Skeletal muscle satellite cell (primary cell): ENCODE results near the gene ODAD2. TPM values are rescaled to one million over a fixed set of nuclear protein-coding genes. Genes with fewer than 3 reads are reported as not detected.

ENCODE experiments used
- H3K27me3 ChIP-seq: 2 replicates; pipeline ENCODE4 v1.7.0; 2013; ENCODE audit warnings: low read length; ENCODE audit not compliant: control insufficient read depth, insufficient read depth
- H3K36me3 ChIP-seq: 2 replicates; pipeline ENCODE4 v1.7.0; 2013; ENCODE audit warnings: mild to moderate bottlenecking, control low read depth, low read length; ENCODE audit not compliant: insufficient read depth
- H3K4me1 ChIP-seq: 2 replicates; pipeline ENCODE4 v1.7.0; 2013; ENCODE audit warnings: low read length; ENCODE audit not compliant: control insufficient read depth, insufficient read depth
- H3K4me2 ChIP-seq: 2 replicates; pipeline ENCODE4 v1.7.0; 2013; ENCODE audit warnings: mild to moderate bottlenecking, low read length
- H3K4me3 ChIP-seq: 2 replicates; pipeline ENCODE4 v1.7.0; 2013; ENCODE audit warnings: low read length
- H3K9ac ChIP-seq: 2 replicates; pipeline ENCODE4 v1.7.0; 2013; ENCODE audit warnings: mild to moderate bottlenecking, low read depth, low read length, moderate library complexity
- H3K9me3 ChIP-seq: replicated peaks from 2 replicates; pipeline ENCODE4 v1.7.0; 2013; ENCODE audit warnings: mild to moderate bottlenecking, control low read depth, low read length
- total RNA-seq: library from RNA; depleted of rRNA; stranded (reverse); fragments of >200 nt; gene quantifications from 2 replicates; pipeline ENCODE4 v1.2.3, GENCODE V29; 2012; rRNA removed

ODAD2 gene, protein sequence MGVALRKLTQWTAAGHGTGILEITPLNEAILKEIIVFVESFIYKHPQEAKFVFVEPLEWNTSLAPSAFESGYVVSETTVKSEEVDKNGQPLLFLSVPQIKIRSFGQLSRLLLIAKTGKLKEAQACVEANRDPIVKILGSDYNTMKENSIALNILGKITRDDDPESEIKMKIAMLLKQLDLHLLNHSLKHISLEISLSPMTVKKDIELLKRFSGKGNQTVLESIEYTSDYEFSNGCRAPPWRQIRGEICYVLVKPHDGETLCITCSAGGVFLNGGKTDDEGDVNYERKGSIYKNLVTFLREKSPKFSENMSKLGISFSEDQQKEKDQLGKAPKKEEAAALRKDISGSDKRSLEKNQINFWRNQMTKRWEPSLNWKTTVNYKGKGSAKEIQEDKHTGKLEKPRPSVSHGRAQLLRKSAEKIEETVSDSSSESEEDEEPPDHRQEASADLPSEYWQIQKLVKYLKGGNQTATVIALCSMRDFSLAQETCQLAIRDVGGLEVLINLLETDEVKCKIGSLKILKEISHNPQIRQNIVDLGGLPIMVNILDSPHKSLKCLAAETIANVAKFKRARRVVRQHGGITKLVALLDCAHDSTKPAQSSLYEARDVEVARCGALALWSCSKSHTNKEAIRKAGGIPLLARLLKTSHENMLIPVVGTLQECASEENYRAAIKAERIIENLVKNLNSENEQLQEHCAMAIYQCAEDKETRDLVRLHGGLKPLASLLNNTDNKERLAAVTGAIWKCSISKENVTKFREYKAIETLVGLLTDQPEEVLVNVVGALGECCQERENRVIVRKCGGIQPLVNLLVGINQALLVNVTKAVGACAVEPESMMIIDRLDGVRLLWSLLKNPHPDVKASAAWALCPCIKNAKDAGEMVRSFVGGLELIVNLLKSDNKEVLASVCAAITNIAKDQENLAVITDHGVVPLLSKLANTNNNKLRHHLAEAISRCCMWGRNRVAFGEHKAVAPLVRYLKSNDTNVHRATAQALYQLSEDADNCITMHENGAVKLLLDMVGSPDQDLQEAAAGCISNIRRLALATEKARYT
- total RNA-seq, result 0.25 TPM in 1 of 2 replicates, not detected in the other

DNA sequence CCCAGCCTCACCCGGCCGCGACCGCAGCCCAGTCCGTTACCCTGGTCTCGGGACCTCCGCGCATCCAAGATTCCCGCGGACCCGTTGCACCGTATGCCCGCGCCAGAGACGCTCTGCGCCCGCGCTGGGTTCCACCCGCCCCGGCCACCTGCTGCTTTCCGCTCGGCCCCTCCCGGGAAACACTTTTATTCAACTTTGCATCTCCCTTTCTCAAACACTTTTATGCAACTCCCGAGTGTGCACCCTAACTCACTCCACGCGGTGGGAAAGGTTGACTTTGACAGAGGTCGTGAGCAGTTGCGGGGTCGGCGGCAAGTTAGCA, at the start of gene ODAD2:
Gene ODAD2 (minus strand): TSS at position 126 of the 322 bp plus-strand sequence. CDS start 3,937 bp downstream, outside the sequence.
- peaks cover 10% of the 10 kb centered on the region for H3K27me3 ChIP-seq
- peak within 1 kb of the TSS; percentile 73 for H3K9ac ChIP-seq
- H3K4me3 ChIP-seq, result peak within 1 kb of the TSS; percentile 79
- H3K36me3 ChIP-seq, result no peaks in the 10 kb centered on the region
- no peaks in the 10 kb centered on the region for H3K9me3 ChIP-seq
- H3K4me2 ChIP-seq, result peak within 1 kb of the TSS; percentile 98
- peaks cover 6% of the 10 kb centered on the region for H3K4me1 ChIP-seq

DNA sequence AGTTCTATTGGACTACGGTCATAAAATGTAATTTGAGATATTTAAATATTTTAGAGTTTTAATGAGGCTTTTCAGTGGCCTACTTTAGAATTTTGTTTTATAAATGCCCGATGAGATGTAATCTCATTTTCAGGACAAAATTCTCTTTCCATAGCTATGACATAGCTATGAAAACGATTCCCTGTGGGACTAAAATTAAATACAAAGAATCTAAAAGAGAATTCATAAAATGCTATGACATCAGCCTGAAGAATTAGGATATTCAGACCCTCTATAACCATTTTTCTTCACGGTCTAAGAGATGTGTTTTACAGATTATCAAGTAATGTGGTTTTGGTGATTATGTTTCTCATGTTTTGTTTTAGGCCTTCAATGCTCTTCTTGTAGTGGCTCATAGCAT, 48.2 kb upstream of the ODAD2 start:
- Histone ChIP-seq H3K9me3 (no peaks in the 10 kb centered on the region), H3K4me3 (no peak overlapping the region), H3K36me3 (no peaks in the 10 kb centered on the region), H3K9ac (no peak overlapping the region), H3K4me2 (no peak overlapping the region), H3K4me1 (peaks cover 3% of the 10 kb centered on the region), H3K27me3 (no peaks in the 10 kb centered on the region)

DNA sequence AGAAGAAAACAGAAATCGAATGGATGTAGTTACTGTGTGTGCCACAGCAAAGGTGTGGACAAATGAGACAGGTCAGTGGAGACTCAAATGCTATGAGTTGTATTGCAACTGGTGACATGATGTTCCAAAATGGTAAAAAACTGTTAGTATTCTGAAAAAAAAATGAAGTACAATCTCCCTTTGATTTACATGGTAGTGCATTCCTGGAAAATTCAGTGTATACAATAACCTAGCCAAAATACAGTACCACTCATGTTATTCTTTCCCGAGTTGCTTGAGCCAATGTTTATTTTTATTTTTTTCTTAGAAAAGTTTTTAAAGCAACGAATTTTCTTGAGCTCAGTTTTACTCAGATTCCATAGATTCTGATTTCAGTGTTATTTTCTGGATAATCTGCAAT, 47.7 kb upstream of the ODAD2 start:
- peaks cover 3% of the 10 kb centered on the region for H3K4me1 ChIP-seq
- no peaks in the 10 kb centered on the region for H3K9me3 ChIP-seq
- no peaks in the 10 kb centered on the region for H3K27me3 ChIP-seq
- H3K4me3 ChIP-seq, result no peak overlapping the region
- no peak overlapping the region for H3K9ac ChIP-seq
- no peaks in the 10 kb centered on the region for H3K36me3 ChIP-seq
- no peak overlapping the region for H3K4me2 ChIP-seq

DNA sequence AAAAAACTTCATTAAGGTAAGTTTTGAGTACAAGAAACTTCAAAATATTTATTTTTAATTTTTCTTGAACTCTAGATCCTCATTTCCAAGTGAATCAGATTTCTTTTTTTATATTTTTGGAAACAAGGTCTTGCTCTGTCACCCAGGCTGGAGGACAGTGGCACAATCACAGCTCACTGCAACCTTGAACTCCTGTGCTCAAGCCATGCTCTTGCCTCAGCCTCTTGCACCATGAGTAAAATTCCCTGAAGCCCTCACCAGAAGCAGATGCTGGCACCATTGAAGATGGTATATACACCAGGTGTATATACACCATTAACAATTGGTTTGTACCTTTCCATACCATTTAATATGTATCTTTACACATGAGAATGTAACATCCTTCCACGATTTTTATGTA, 45.1 kb upstream of the ODAD2 start:
- H3K4me1 ChIP-seq, result peaks cover 3% of the 10 kb centered on the region

DNA sequence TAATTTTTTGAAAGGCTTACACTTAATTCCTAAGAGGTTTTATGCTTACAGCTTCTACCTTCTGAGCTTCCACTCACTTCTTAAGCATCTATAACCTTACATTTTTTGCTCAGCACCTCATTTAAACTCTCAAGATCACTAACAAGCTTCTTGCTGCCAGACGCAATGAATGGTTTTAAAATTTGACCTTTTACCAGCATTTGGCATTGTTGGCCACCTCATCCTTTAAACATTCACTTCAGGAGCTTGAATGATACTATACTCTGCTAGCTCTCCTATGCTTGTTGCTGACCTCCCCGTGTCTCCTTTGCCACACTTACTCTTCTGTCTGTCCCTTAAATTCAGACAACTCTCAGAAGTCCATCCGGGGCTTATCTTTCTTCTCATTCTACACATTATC, 37.7 kb upstream of the ODAD2 start:
- H3K9ac ChIP-seq, result no peak overlapping the region
- H3K36me3 ChIP-seq, result no peaks in the 10 kb centered on the region
- no peaks in the 10 kb centered on the region for H3K4me1 ChIP-seq
- no peak overlapping the region for H3K4me3 ChIP-seq
- H3K27me3 ChIP-seq, result no peaks in the 10 kb centered on the region
- no peak overlapping the region for H3K4me2 ChIP-seq
- no peaks in the 10 kb centered on the region for H3K9me3 ChIP-seq

More for the DNA sequence above, 45.1 kb upstream of the ODAD2 start:
- no peaks in the 10 kb centered on the region for H3K9me3 ChIP-seq
- H3K4me2 ChIP-seq, result no peak overlapping the region
- H3K9ac ChIP-seq, result no peak overlapping the region
- H3K36me3 ChIP-seq, result no peaks in the 10 kb centered on the region
- H3K4me3 ChIP-seq, result no peak overlapping the region
- H3K27me3 ChIP-seq, result no peaks in the 10 kb centered on the region

DNA sequence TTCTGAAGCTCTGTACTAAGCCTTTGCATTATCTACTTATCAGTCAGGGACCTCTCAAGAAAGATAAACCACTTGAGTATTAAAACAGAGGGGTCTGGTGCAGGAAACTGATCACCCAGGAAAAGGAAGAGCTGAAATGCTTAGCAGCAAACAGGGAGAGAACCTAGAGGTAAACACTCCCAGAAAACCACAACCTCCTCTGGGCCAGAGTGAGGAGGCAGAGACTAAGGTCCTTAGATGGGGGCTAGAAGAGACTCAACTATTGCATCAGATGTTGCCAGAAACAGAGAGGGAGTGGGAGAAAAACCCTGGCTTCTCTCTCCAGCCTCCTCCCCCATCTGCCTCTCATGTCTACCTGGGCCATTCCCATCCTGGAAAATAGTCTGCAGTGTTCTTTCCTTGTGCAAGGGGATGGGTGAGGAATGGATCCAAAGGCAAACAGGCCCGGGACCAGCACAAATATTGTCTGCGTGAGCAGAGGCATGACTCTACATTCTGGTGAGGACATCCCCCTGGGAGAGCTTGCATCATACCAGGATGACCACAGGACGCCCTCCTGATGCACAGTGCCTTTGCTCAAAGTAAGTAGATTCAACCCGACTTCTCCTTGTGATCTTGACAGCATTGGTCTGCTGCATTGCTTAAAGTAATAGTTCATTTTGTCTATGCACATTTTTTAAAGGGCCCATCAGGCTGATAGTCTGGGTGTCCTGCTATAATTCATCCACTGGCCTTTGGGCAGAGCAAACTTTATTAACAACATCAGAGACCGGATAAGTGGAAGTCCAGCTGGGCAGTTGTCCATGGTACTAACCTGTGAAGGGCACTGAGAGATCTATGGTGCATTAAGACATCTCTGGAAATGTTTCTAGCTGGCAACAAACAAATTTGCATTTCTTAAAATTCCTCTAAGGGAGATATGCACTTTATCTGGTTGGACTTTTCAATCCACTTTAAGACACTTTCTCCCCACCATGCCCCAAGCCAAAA, 22.4 kb upstream of the ODAD2 start:
- no peak overlapping the region for H3K4me3 ChIP-seq
- H3K27me3 ChIP-seq, result peaks cover 16% of the 10 kb centered on the region
- H3K4me2 ChIP-seq, result no peak overlapping the region
- no peaks in the 10 kb centered on the region for H3K36me3 ChIP-seq
- no peaks in the 10 kb centered on the region for H3K4me1 ChIP-seq
- H3K9me3 ChIP-seq, result no peaks in the 10 kb centered on the region
- H3K9ac ChIP-seq, result no peak overlapping the region

DNA sequence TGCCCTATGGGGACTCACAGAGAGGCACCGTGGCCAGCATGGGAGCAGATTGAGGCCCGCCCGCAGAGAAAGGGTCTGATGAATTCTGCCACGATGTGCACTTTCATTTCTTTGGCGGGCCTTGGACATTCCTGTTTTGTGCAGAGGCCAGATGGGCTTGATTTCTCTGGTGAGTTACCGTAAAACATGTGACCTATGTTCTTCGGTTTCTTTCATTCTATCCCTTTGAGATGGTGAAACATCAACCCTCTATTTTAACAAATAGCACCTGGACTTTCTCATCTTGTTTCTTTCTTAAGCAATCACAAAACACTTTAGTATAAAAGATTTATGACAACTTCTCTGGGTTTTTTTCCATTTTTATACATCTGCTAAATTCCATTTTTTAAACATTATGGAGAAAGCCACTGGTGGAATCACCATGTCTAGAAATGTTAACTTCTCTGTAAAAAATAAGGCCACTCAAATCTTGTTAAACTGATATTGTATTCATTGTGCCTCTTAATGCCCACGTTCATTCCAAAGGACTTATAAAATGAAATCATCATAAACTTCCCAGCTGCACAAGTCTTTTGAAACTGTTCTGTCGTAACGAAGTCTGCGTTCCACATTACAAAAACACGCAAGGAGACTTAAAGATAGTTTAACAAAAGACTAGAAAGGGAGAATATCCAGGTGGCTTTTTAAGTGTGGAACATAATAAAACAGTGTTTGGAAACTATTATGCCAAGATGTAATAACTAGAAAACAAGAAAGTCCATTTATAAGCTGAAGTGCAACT, 21.4 kb upstream of the ODAD2 start:
- Histone ChIP-seq H3K4me2 (no peak overlapping the region), H3K9ac (no peak overlapping the region)

DNA sequence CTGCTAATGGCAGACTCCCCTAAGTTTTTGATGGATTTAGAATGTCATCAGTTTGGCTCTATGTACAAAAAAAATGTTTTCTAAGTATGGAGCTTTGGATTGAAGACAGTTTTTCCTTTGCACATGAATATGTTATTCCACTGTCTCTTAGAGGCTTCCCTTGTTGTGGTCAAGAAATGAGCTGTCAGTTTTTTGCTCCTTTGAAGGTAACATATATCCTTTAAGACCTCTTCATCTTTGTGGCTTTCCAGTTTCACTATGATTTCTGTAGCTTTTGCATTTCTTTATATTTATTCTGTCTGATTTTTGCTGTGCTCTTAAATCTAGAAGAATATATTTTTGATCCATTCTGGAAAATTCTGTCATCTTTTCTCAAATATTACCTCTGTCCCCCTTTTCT, 15.8 kb upstream of the ODAD2 start:
- Histone ChIP-seq H3K4me1 (no peaks in the 10 kb centered on the region), H3K9ac (no peak overlapping the region), H3K36me3 (no peaks in the 10 kb centered on the region), H3K27me3 (peaks cover 11% of the 10 kb centered on the region), H3K9me3 (no peaks in the 10 kb centered on the region), H3K4me3 (no peak overlapping the region), H3K4me2 (no peak overlapping the region)

More for the DNA sequence above, 21.4 kb upstream of the ODAD2 start:
- no peaks in the 10 kb centered on the region for H3K4me1 ChIP-seq
- H3K27me3 ChIP-seq, result peaks cover 11% of the 10 kb centered on the region
- no peaks in the 10 kb centered on the region for H3K36me3 ChIP-seq
- H3K4me3 ChIP-seq, result no peak overlapping the region
- H3K9me3 ChIP-seq, result no peaks in the 10 kb centered on the region

DNA sequence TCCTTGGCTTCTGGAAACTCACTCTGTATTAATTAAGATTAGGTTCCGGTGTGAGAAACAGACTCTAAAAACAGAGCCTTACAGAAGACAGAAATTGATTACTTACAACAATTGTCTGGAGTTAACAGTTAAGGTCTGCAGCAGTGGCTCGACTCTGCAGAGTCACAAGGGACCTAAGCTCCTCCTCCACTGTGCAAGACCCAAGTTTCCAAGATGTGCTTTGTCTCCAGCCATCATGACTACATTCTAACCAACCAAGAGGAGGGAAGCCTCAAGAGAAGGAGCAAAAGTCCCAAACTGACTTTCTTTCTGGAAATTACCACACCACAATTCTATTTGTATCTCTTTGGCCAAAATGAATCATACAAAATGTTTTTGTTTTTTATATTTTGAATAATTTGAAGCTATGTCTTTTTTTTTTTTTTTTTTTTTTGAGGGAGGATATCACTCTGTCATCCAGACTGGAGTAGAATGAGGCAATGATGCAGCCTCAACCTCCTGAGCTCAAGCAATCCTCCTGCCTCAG, 14.2 kb upstream of the ODAD2 start:
- no peaks in the 10 kb centered on the region for H3K36me3 ChIP-seq
- peaks cover 16% of the 10 kb centered on the region for H3K27me3 ChIP-seq
- H3K4me3 ChIP-seq, result no peak overlapping the region
- no peak overlapping the region for H3K9ac ChIP-seq
- H3K4me2 ChIP-seq, result no peak overlapping the region
- no peaks in the 10 kb centered on the region for H3K9me3 ChIP-seq
- no peaks in the 10 kb centered on the region for H3K4me1 ChIP-seq

DNA sequence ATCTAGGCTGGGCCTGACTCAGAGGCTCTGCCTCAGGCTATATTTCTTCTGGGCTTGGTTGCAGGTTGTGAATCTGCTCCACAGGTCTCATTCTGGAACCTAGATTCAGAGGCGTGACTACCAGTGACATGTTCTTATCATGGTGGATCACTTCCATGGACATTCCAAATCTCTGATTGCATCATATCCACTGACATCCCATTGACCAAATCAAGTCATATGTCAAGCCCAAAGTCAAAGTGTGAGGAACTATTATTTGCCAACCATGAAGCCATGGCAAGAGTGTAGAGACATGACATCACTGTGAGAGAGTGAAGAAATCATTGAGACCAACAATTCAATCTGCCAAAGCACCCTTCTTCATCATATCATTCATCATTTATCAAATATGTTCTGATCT, 11.9 kb upstream of the ODAD2 start:
- Histone ChIP-seq H3K4me2 (no peak overlapping the region), H3K9me3 (no peaks in the 10 kb centered on the region), H3K36me3 (no peaks in the 10 kb centered on the region), H3K27me3 (peaks cover 35% of the 10 kb centered on the region), H3K4me3 (no peak overlapping the region), H3K4me1 (no peaks in the 10 kb centered on the region), H3K9ac (no peak overlapping the region)
